ENCODE measurements around the gene CLN6.

DNA sequence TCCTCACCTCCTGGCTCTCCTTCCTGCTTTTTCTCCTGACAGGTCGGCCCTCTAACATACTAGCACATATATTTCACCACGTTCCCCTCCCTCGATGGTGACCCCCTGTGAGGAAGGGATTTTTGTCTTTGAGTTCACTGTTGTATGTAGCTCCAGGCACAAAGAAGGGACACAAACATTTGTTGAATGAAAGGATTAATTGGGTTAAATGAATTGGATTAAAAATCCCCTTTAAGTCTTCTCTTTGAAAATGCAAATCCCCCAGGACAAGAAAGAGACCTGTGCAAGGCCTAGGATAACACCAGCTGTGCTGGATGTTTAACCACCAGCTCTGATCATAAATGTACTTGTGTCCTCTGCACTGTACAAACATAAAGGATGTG lies 27.7 kb downstream of the CLN6 start:
- no peak for TF ChIP-seq POLR2A (IDR thresholded peaks at IDR 0.05)
- TF ChIP-seq, protein P1, sequence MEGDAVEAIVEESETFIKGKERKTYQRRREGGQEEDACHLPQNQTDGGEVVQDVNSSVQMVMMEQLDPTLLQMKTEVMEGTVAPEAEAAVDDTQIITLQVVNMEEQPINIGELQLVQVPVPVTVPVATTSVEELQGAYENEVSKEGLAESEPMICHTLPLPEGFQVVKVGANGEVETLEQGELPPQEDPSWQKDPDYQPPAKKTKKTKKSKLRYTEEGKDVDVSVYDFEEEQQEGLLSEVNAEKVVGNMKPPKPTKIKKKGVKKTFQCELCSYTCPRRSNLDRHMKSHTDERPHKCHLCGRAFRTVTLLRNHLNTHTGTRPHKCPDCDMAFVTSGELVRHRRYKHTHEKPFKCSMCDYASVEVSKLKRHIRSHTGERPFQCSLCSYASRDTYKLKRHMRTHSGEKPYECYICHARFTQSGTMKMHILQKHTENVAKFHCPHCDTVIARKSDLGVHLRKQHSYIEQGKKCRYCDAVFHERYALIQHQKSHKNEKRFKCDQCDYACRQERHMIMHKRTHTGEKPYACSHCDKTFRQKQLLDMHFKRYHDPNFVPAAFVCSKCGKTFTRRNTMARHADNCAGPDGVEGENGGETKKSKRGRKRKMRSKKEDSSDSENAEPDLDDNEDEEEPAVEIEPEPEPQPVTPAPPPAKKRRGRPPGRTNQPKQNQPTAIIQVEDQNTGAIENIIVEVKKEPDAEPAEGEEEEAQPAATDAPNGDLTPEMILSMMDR (IDR thresholded peaks at IDR 0.05), result no peak
